Stimulated activated naive CD8-positive, alpha-beta T cell treated with anti-CD3 and anti-CD28 coated beads, Interleukin-15, amount 100 ng/mL, for 72 hours (primary cell): ENCODE data around the gene DIO3.

Experiments
- ATAC-seq: fragments of 150-1000 bp; cut with Tn5 transposase; 2 replicates; pipeline ENCODE4 v1.10.0; 2021; ENCODE audit warnings: mild to moderate bottlenecking, moderate library complexity
- DNase-seq, 2 donors: peaks; one replicate each; pipeline ENCODE4 v3.0.0; 2021 to 2022
- H3K27ac Mint-ChIP-seq, 2 donors: one replicate each; pipeline ENCODE4 v1.8.0; 2022; ENCODE audit warnings: mild to moderate bottlenecking in 2 of 2, mixed read lengths in 2 of 2, moderate library complexity in 2 of 2
- H3K27me3 Mint-ChIP-seq: one replicate; pipeline ENCODE4 v1.8.0; 2022; ENCODE audit warnings: mixed read lengths
- H3K4me1 Mint-ChIP-seq: one replicate; pipeline ENCODE4 v1.8.0; 2022; ENCODE audit warnings: mild to moderate bottlenecking, mixed read lengths
- H3K4me3 Mint-ChIP-seq, 2 donors: one replicate each; pipeline ENCODE4 v1.8.0; 2022; ENCODE audit warnings: mild to moderate bottlenecking in 2 of 2, mixed read lengths in 2 of 2, moderate library complexity in 1 of 2
- H3K9me3 Mint-ChIP-seq, 2 donors: one replicate each; pipeline ENCODE4 v1.8.0; 2022; ENCODE audit warnings: mixed read lengths in 2 of 2

Gene DIO3

GRCh38 chr14:101561145-101561896 is at the start of gene DIO3:
DIO3 (plus strand) TSS chr14:101561495.
- Mint-ChIP-seq H3K9me3 (peaks cover 0 to 14% of the 10 kb centered on the region in 2 donors), H3K4me1 (peaks cover 31% of the 10 kb centered on the region), H3K27me3 (peaks cover 92% of the 10 kb centered on the region), H3K4me3 (peak within 1 kb of the TSS in 1 of 2 donors; percentile 39), H3K27ac (peak within 1 kb of the TSS in 1 of 2 donors; percentile 59)
- ATAC-seq (no peak), DNase-seq (no peak)

- Mint-ChIP-seq H3K9me3 (peaks cover 4 to 17% of the 10 kb centered on the region in 2 donors), H3K4me1 (no peaks in the 10 kb centered on the region), H3K4me3 (no peak overlapping the region), H3K27me3 (no peaks in the 10 kb centered on the region), H3K27ac (no peak overlapping the region)
- ATAC-seq (no peak), DNase-seq (no peak)
Measured at GRCh38 chr14:101511620-101512375, 49.5 kb upstream of the DIO3 start.

- ATAC-seq (no peak), DNase-seq (no peak)
- Mint-ChIP-seq H3K9me3 (peaks cover 4 to 17% of the 10 kb centered on the region in 2 donors), H3K4me3 (no peak overlapping the region), H3K27me3 (no peaks in the 10 kb centered on the region), H3K4me1 (no peaks in the 10 kb centered on the region), H3K27ac (no peak overlapping the region)
Measured at GRCh38 chr14:101512376-101512695, 49.0 kb upstream of the DIO3 start.

GRCh38 chr14:101514136-101514535 is 47.2 kb upstream of the DIO3 start:
- H3K27ac Mint-ChIP-seq, result no peak overlapping the region
- no peaks in the 10 kb centered on the region for H3K27me3 Mint-ChIP-seq
- peaks cover 4 to 17% of the 10 kb centered on the region in 2 donors for H3K9me3 Mint-ChIP-seq
- H3K4me1 Mint-ChIP-seq, result no peaks in the 10 kb centered on the region
- H3K4me3 Mint-ChIP-seq, result no peak overlapping the region
- DNase-seq, result no peak
- ATAC-seq, result peak; percentile 24

- Mint-ChIP-seq H3K4me1 (no peaks in the 10 kb centered on the region), H3K27ac (peak overlapping the region in 1 of 2 donors; percentile 51), H3K9me3 (peaks cover 4 to 17% of the 10 kb centered on the region in 2 donors), H3K4me3 (no peak overlapping the region), H3K27me3 (no peaks in the 10 kb centered on the region)
- ATAC-seq (no peak), DNase-seq (no peak)
Measured at GRCh38 chr14:101516401-101516800, 44.9 kb upstream of the DIO3 start.

GRCh38 chr14:101518611-101519473 is 42.5 kb upstream of the DIO3 start:
- Mint-ChIP-seq H3K27me3 (no peaks in the 10 kb centered on the region), H3K27ac (no peak overlapping the region), H3K4me1 (no peaks in the 10 kb centered on the region), H3K4me3 (no peak overlapping the region), H3K9me3 (peaks cover 4 to 17% of the 10 kb centered on the region in 2 donors)
- no peak for ATAC-seq
- DNase-seq, result no peak

- no peaks in the 10 kb centered on the region for H3K4me1 Mint-ChIP-seq
Measured at GRCh38 chr14:101520621-101521472, 40.4 kb upstream of the DIO3 start.

GRCh38 chr14:101521473-101521915 is 39.8 kb upstream of the DIO3 start:
- Mint-ChIP-seq H3K27me3 (no peaks in the 10 kb centered on the region), H3K4me1 (no peaks in the 10 kb centered on the region), H3K9me3 (peaks cover 0 to 1% of the 10 kb centered on the region in 2 donors), H3K27ac (no peak overlapping the region), H3K4me3 (no peak overlapping the region)
- DNase-seq, result no peak
- ATAC-seq, result no peak

More at GRCh38 chr14:101520621-101521472, 40.4 kb upstream of the DIO3 start:
- Mint-ChIP-seq H3K9me3 (peaks cover 4 to 8% of the 10 kb centered on the region in 2 donors), H3K27ac (no peak overlapping the region), H3K4me3 (no peak overlapping the region), H3K27me3 (no peaks in the 10 kb centered on the region)
- DNase-seq (no peak), ATAC-seq (no peak)

GRCh38 chr14:101521978-101522377 is 39.3 kb upstream of the DIO3 start:
- no peaks in the 10 kb centered on the region for H3K27me3 Mint-ChIP-seq
- no peaks in the 10 kb centered on the region for H3K9me3 Mint-ChIP-seq
- no peaks in the 10 kb centered on the region for H3K4me1 Mint-ChIP-seq
- H3K27ac Mint-ChIP-seq, result no peak overlapping the region
- H3K4me3 Mint-ChIP-seq, result no peak overlapping the region
- DNase-seq (no peak), ATAC-seq (no peak)

GRCh38 chr14:101525640-101526527 is 35.4 kb upstream of the DIO3 start:
- Mint-ChIP-seq H3K27ac (no peak overlapping the region), H3K27me3 (peaks cover 7% of the 10 kb centered on the region), H3K4me3 (no peak overlapping the region), H3K4me1 (peaks cover 11% of the 10 kb centered on the region), H3K9me3 (no peaks in the 10 kb centered on the region)
- ATAC-seq (no peak), DNase-seq (no peak)

- DNase-seq, result no peak
- H3K27ac Mint-ChIP-seq, result no peak overlapping the region
- no peak for ATAC-seq
- peaks cover 11% of the 10 kb centered on the region for H3K4me1 Mint-ChIP-seq
- no peak overlapping the region for H3K4me3 Mint-ChIP-seq
- no peaks in the 10 kb centered on the region for H3K9me3 Mint-ChIP-seq
- H3K27me3 Mint-ChIP-seq, result peaks cover 7% of the 10 kb centered on the region
Measured at GRCh38 chr14:101527987-101528386, 33.3 kb upstream of the DIO3 start.

GRCh38 chr14:101529079-101529478 is 32.2 kb upstream of the DIO3 start:
- H3K4me3 Mint-ChIP-seq, result no peak overlapping the region
- no peak overlapping the region for H3K27ac Mint-ChIP-seq
- no peaks in the 10 kb centered on the region for H3K9me3 Mint-ChIP-seq
- DNase-seq (no peak), ATAC-seq (peak; percentile 34)
- peaks cover 11% of the 10 kb centered on the region for H3K4me1 Mint-ChIP-seq
- peaks cover 7% of the 10 kb centered on the region for H3K27me3 Mint-ChIP-seq

- no peak for DNase-seq
- H3K27me3 Mint-ChIP-seq, result peaks cover 15% of the 10 kb centered on the region
- H3K4me3 Mint-ChIP-seq, result no peak overlapping the region
- ATAC-seq, result no peak
- no peak overlapping the region for H3K27ac Mint-ChIP-seq
- H3K4me1 Mint-ChIP-seq, result peaks cover 26% of the 10 kb centered on the region
- H3K9me3 Mint-ChIP-seq, result no peaks in the 10 kb centered on the region
Measured at GRCh38 chr14:101534198-101534597, 27.1 kb upstream of the DIO3 start.

- ATAC-seq, result peak; percentile 21
- H3K27me3 Mint-ChIP-seq, result peaks cover 15% of the 10 kb centered on the region
- H3K27ac Mint-ChIP-seq, result peak overlapping the region; percentile 73 to 95
- no peak overlapping the region for H3K4me3 Mint-ChIP-seq
- peaks cover 19% of the 10 kb centered on the region for H3K4me1 Mint-ChIP-seq
- no peak for DNase-seq
- H3K9me3 Mint-ChIP-seq, result no peaks in the 10 kb centered on the region
Measured at GRCh38 chr14:101535232-101535631, 26.1 kb upstream of the DIO3 start.
